ENCODE results near the gene AP1G1.

DNA sequence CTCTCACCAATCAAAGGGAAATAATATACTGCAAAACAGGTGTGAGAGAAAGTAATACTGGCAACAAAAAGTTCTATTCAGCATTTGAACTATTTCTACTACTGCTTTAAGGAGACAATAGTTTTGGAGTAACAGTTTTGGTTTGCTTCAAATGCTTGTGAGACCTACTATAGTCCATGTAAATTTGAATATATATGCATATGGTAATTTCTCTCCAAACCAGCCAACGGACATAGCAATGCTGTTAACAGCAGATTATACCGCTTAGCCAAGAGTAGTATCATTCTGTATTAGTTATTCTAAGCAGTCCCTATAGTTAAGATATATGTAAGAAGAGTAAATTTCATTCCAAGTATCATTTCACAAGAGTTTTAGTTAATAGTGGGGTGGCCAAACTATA lies 102.6 kb downstream of the AP1G1 start:
- TF ChIP-seq, protein P1, sequence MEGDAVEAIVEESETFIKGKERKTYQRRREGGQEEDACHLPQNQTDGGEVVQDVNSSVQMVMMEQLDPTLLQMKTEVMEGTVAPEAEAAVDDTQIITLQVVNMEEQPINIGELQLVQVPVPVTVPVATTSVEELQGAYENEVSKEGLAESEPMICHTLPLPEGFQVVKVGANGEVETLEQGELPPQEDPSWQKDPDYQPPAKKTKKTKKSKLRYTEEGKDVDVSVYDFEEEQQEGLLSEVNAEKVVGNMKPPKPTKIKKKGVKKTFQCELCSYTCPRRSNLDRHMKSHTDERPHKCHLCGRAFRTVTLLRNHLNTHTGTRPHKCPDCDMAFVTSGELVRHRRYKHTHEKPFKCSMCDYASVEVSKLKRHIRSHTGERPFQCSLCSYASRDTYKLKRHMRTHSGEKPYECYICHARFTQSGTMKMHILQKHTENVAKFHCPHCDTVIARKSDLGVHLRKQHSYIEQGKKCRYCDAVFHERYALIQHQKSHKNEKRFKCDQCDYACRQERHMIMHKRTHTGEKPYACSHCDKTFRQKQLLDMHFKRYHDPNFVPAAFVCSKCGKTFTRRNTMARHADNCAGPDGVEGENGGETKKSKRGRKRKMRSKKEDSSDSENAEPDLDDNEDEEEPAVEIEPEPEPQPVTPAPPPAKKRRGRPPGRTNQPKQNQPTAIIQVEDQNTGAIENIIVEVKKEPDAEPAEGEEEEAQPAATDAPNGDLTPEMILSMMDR (IDR thresholded peaks at IDR 0.05; ENCODE audit: insufficient read depth, low read depth, low read length): no peak
- TF ChIP-seq EZH2 (IDR thresholded peaks at IDR 0.05; ENCODE audit: insufficient read depth, low read length): no peak
